ENCODE data around the gene MACF1.

MACF1 gene

DNA sequence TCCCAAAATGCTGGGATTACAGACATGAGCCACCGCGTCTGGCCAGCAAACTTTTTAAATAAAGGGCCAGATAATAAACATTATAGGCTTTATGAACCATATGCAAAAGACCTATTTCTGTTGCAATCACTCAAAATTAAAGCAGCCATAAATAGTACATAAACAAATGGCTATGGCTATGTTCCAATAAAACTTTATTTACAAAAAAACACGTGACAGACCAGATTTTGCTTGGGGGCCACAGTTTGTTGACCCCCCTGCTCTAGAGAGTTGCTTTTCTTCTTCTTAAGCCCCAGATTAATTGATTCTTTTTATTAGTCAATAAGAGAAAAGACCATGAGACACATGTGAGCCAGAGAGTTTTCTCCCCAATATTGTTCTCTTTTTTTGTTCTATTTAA is 138.3 kb downstream of the MACF1 start:
- H3K27ac ChIP-seq (ENCODE audit: low read depth, low read length), result no peak overlapping the region
- no peaks in the 10 kb centered on the region for H3K27me3 ChIP-seq (ENCODE audit: control insufficient read depth, insufficient read depth, low read length)
- no peaks in the 10 kb centered on the region for H3K4me1 ChIP-seq (ENCODE audit: control insufficient read depth, insufficient read depth, low read length)
- H3K36me3 ChIP-seq (ENCODE audit: control insufficient read depth, insufficient read depth, low read length), result peaks cover 18% of the 10 kb centered on the region
- H3K9ac ChIP-seq (ENCODE audit: low read length), result no peak overlapping the region
- H3K4me3 ChIP-seq (ENCODE audit: low read length), result no peak overlapping the region

DNA sequence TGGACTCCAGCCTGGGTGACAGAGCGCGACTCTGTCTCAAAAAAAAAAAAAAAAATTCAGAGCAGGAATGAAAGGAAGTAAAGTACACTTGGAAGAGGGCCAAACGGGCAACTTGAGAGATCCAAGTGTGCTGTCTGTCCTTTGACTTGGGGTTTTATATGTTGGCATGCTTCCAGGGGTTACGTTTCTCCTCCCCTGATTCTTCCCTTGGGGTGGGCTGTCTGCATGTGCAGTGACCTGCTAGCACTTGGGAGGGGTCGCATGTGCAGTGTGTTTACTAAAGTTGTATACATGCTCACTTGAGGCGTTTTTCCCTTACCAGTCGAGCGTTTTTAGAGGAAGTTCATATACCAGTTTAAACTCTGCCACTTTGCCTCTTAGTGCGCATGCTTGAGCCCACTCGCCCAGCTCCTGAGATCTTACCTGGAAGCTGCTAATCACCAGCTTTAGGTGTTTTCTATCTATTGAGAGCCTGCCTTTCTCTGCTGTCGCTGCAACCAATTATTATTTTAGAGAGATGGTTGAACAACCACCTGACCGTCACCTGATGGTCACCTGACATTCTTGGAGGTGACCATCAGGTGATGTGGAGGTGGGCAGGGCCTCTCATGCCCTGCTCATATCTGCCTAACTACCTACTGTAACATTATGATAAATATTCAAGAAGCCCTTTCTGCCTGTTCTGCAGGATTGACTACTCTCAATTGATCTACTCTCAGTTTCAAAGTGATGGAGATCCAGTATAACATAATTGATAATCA is 140.1 kb downstream of the MACF1 start:
- H3K9ac ChIP-seq (ENCODE audit: low read length), result no peak overlapping the region
- H3K4me1 ChIP-seq (ENCODE audit: control insufficient read depth, insufficient read depth, low read length), result no peaks in the 10 kb centered on the region
- H3K27ac ChIP-seq (ENCODE audit: low read depth, low read length), result no peak overlapping the region
- no peaks in the 10 kb centered on the region for H3K27me3 ChIP-seq (ENCODE audit: control insufficient read depth, insufficient read depth, low read length)
- no peak overlapping the region for H3K4me3 ChIP-seq (ENCODE audit: low read length)
- H3K36me3 ChIP-seq (ENCODE audit: control insufficient read depth, insufficient read depth, low read length), result peaks cover 25% of the 10 kb centered on the region

DNA sequence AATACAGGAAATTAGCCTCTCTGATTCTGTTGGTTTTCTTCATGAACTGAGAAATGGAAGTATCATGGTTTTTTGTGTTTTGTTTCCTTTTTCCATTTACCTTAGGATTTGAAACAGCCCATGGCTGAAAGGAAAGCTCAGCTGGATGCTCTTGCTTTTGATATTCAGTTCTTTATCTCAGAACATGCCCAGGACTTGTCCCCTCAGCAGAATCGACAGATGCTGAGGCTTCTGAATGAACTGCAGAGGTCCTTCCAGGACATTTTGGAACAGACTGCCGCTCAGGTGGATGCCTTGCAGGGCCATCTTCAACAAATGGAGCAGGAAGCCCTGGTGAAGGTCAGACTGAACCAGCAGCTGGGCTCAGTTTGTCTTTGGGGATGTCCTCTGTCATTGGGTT is 142.4 kb downstream of the MACF1 start:
- no peaks in the 10 kb centered on the region for H3K4me1 ChIP-seq (ENCODE audit: control insufficient read depth, insufficient read depth, low read length)
- peaks cover 32% of the 10 kb centered on the region for H3K36me3 ChIP-seq (ENCODE audit: control insufficient read depth, insufficient read depth, low read length)
- no peak overlapping the region for H3K27ac ChIP-seq (ENCODE audit: low read depth, low read length)
- no peaks in the 10 kb centered on the region for H3K27me3 ChIP-seq (ENCODE audit: control insufficient read depth, insufficient read depth, low read length)
- no peak overlapping the region for H3K9ac ChIP-seq (ENCODE audit: low read length)
- H3K4me3 ChIP-seq (ENCODE audit: low read length), result no peak overlapping the region

DNA sequence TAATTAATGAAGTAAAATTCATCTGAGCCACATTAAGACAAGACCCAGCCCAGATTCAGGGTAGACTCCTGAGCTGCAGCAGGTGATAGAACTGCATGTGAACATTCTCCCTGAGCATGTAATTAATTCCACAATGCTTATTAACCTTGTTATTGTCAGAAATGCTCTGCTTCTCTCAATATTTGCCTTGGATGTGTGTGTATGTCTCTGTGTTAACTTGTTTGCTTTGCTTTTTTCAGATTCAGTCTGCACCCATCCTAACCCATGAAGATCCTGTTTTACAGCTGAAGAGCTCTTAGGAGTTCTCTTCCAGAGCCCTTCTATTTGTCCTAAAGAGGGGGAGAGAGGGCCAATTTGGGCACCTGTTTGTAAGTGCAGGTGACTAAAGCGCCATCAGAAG is 143.8 kb downstream of the MACF1 start:
- Histone ChIP-seq H3K4me3 (ENCODE audit: low read length) (no peak overlapping the region), H3K27me3 (ENCODE audit: control insufficient read depth, insufficient read depth, low read length) (no peaks in the 10 kb centered on the region), H3K4me1 (ENCODE audit: control insufficient read depth, insufficient read depth, low read length) (no peaks in the 10 kb centered on the region), H3K9ac (ENCODE audit: low read length) (no peak overlapping the region), H3K36me3 (ENCODE audit: control insufficient read depth, insufficient read depth, low read length) (peaks cover 34% of the 10 kb centered on the region), H3K27ac (ENCODE audit: low read depth, low read length) (no peak overlapping the region)

DNA sequence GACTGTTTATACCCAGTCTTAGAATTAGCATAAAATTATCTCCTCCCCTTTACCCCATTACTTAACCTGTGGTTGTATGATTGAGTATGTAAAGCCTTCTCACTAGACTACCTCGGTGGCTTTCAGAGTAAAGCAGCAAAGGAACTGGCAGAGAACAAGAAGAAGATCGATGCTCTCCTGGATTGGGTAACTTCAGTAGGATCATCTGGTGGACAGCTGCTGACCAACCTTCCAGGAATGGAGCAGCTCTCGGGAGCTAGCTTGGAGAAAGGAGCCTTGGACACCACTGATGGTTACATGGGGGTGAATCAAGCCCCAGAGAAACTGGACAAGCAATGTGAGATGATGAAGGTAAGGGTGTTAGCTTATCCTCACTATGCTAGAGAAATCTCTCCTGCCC is 148.4 kb downstream of the MACF1 start:
- Histone ChIP-seq H3K27me3 (ENCODE audit: control insufficient read depth, insufficient read depth, low read length) (no peaks in the 10 kb centered on the region), H3K4me3 (ENCODE audit: low read length) (no peak overlapping the region), H3K27ac (ENCODE audit: low read depth, low read length) (no peak overlapping the region), H3K4me1 (ENCODE audit: control insufficient read depth, insufficient read depth, low read length) (no peaks in the 10 kb centered on the region), H3K36me3 (ENCODE audit: control insufficient read depth, insufficient read depth, low read length) (peaks cover 58% of the 10 kb centered on the region), H3K9ac (ENCODE audit: low read length) (no peak overlapping the region)

DNA sequence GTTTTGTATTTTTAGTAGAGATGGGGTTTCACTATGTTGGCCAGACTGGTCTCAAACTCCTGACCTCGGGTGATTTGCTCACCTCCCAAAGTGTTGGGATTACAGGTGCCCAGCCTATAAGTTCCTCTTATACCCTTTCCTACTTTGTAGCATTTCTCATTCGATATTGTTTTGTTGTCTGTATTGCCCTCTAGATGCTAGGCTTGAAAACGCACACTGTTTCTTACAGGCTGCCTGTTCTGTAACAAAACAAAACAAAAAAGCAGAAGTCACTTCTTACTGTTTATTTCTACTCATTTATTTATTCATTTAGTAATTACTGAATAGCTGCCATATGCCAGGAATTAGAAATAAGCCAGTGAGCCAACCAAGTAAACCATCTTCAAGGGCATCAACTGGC is 150.1 kb downstream of the MACF1 start:
- no peaks in the 10 kb centered on the region for H3K27me3 ChIP-seq (ENCODE audit: control insufficient read depth, insufficient read depth, low read length)
- no peak overlapping the region for H3K4me3 ChIP-seq (ENCODE audit: low read length)
- no peak overlapping the region for H3K27ac ChIP-seq (ENCODE audit: low read depth, low read length)
- H3K9ac ChIP-seq (ENCODE audit: low read length), result no peak overlapping the region
- peaks cover 66% of the 10 kb centered on the region for H3K36me3 ChIP-seq (ENCODE audit: control insufficient read depth, insufficient read depth, low read length)
- peaks cover 9% of the 10 kb centered on the region for H3K4me1 ChIP-seq (ENCODE audit: control insufficient read depth, insufficient read depth, low read length)

DNA sequence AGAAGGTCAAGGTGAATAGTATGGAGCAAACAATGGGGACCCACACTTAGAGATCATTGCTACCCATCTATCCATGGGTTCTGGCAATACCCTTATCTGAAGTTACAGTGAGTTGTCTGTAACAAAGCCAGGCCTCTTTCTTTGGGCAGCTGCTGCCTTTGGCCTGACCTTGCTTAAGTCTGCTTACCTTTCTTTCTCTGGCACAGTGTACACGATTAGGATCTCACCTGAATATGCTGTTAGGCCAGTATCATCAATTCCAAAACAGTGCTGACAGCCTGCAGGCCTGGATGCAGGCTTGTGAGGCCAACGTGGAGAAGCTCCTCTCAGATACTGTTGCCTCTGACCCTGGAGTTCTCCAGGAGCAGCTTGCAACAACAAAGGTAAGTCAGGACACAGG is 154.0 kb downstream of the MACF1 start:
- Histone ChIP-seq H3K27ac (ENCODE audit: low read depth, low read length) (peak overlapping the region; percentile 34), H3K9ac (ENCODE audit: low read length) (no peak overlapping the region), H3K36me3 (ENCODE audit: control insufficient read depth, insufficient read depth, low read length) (peaks cover 57% of the 10 kb centered on the region), H3K27me3 (ENCODE audit: control insufficient read depth, insufficient read depth, low read length) (no peaks in the 10 kb centered on the region), H3K4me1 (ENCODE audit: control insufficient read depth, insufficient read depth, low read length) (peaks cover 9% of the 10 kb centered on the region), H3K4me3 (ENCODE audit: low read length) (no peak overlapping the region)

DNA sequence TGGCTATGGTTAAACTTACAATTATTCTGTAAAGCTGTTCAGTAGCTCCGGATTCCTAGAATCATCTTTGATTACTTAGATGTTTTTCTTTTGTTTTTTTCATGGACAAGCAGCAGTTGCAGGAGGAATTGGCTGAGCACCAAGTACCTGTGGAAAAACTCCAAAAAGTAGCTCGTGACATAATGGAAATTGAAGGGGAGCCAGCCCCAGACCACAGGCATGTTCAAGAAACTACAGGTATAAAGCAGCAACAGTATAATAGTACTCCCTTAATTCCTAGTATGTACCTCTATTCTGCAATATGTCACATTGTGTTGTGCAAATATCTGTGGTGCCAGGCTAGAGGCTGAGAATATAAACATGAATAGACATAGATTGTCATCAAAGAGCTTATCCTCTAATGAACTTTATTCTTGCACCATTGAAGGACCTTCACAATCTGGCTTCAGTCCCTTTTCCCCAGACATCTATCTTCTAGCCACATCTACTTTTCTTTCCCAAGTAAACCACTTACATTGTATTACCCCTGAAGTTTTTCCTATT is 154.6 kb downstream of the MACF1 start:
- Histone ChIP-seq H3K27ac (ENCODE audit: low read depth, low read length) (peak overlapping the region; percentile 34), H3K4me3 (ENCODE audit: low read length) (no peak overlapping the region), H3K4me1 (ENCODE audit: control insufficient read depth, insufficient read depth, low read length) (peaks cover 9% of the 10 kb centered on the region), H3K36me3 (ENCODE audit: control insufficient read depth, insufficient read depth, low read length) (peaks cover 51% of the 10 kb centered on the region), H3K9ac (ENCODE audit: low read length) (no peak overlapping the region), H3K27me3 (ENCODE audit: control insufficient read depth, insufficient read depth, low read length) (no peaks in the 10 kb centered on the region)

DNA sequence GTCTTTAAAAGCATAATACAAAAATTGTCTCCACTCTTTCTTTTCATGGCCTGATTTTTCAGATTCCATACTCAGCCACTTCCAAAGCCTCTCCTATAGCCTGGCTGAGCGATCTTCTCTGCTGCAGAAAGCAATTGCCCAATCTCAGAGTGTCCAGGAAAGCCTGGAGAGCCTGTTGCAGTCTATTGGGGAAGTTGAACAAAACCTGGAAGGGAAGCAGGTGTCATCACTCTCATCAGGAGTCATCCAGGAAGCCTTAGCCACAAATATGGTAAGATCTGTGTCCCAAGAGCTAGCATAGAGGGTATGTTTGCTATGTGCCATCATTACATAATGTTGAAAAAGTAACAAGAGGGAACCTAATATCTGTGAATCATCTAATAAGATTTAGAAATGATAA is 156.2 kb downstream of the MACF1 start:
- peaks cover 9% of the 10 kb centered on the region for H3K4me1 ChIP-seq (ENCODE audit: control insufficient read depth, insufficient read depth, low read length)
- H3K4me3 ChIP-seq (ENCODE audit: low read length), result no peak overlapping the region
- no peak overlapping the region for H3K27ac ChIP-seq (ENCODE audit: low read depth, low read length)
- H3K27me3 ChIP-seq (ENCODE audit: control insufficient read depth, insufficient read depth, low read length), result no peaks in the 10 kb centered on the region
- peaks cover 46% of the 10 kb centered on the region for H3K36me3 ChIP-seq (ENCODE audit: control insufficient read depth, insufficient read depth, low read length)
- H3K9ac ChIP-seq (ENCODE audit: low read length), result no peak overlapping the region

DNA sequence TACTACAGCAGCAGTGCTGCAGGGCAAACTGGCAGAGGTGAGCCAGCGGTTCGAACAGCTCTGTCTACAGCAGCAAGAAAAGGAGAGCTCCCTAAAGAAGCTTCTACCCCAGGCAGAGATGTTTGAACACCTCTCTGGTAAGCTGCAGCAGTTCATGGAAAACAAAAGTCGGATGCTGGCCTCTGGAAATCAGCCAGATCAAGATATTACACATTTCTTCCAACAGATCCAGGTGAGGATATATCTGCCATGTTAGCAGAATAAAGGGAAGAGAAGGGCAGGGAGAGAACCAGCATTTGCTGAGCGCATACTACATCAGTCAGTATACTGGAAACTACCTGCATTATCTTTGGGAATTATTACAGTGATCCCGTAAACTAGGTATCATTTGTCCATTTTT is 157.0 kb downstream of the MACF1 start:
- H3K27ac ChIP-seq (ENCODE audit: low read depth, low read length), result no peak overlapping the region
- H3K9ac ChIP-seq (ENCODE audit: low read length), result no peak overlapping the region
- H3K4me3 ChIP-seq (ENCODE audit: low read length), result no peak overlapping the region
- H3K27me3 ChIP-seq (ENCODE audit: control insufficient read depth, insufficient read depth, low read length), result no peaks in the 10 kb centered on the region
- H3K36me3 ChIP-seq (ENCODE audit: control insufficient read depth, insufficient read depth, low read length), result peaks cover 42% of the 10 kb centered on the region
- peaks cover 9% of the 10 kb centered on the region for H3K4me1 ChIP-seq (ENCODE audit: control insufficient read depth, insufficient read depth, low read length)

DNA sequence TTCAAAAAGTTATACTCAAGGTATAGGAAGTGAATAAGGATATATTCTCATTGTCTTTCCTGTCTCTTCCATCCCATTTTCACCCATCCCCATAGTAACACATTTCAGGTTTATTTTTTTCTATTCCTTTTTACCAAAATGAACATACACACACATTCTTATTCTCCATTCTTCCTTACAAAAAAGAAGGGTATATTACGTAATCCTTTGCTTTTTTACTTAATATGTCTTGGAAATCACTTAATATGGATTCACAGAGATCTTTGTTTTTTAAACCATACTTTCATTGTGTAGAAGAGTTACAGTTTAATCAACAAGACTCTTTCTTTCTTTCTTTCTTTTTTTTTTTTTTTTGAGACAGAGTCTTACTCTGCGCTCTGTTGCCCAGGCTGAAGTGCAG is 158.8 kb downstream of the MACF1 start:
- Histone ChIP-seq H3K36me3 (ENCODE audit: control insufficient read depth, insufficient read depth, low read length) (peaks cover 30% of the 10 kb centered on the region), H3K4me3 (ENCODE audit: low read length) (no peak overlapping the region), H3K27ac (ENCODE audit: low read depth, low read length) (no peak overlapping the region), H3K9ac (ENCODE audit: low read length) (no peak overlapping the region), H3K27me3 (ENCODE audit: control insufficient read depth, insufficient read depth, low read length) (no peaks in the 10 kb centered on the region), H3K4me1 (ENCODE audit: control insufficient read depth, insufficient read depth, low read length) (peaks cover 9% of the 10 kb centered on the region)

DNA sequence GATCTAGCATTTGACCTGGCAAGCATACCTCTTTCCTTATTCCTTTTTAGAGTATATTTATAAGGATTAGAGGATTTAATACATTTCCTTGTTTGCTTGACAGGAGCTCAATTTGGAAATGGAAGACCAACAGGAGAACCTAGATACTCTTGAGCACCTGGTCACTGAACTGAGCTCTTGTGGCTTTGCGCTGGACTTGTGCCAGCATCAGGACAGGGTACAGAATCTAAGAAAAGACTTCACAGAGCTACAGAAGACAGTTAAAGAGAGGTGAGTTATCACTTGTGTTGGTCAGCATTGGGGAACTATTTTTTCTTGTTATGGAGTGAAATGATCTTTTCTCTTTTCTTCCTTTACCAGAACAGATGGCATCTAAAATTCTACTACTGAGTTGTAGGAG is 163.6 kb downstream of the MACF1 start:
- peak overlapping the region; percentile 80 for H3K27ac ChIP-seq (ENCODE audit: low read depth, low read length)

DNA sequence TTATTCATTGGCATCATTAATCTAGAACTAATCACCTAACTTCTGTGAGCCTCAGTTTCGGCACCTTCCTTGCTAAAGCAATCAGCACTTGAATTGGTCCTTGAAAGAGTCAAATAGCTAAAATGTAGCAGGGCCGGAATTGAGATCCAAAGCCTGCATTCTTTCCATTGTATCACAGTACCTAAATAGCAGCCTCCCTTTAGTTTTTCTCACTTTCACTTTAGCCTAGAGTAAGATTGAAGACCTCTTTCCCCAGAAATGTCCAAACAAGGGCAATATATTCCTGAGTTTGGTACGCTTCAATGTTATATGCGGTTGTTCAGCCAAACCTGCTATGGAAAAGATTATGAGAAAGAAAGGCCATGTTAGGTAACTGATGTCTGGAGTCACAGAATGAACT is 165.1 kb downstream of the MACF1 start:
- H3K36me3 ChIP-seq (ENCODE audit: control insufficient read depth, insufficient read depth, low read length), result peaks cover 19% of the 10 kb centered on the region

More for the DNA sequence above, 163.6 kb downstream of the MACF1 start:
- Histone ChIP-seq H3K4me3 (ENCODE audit: low read length) (no peak overlapping the region), H3K36me3 (ENCODE audit: control insufficient read depth, insufficient read depth, low read length) (peaks cover 19% of the 10 kb centered on the region), H3K9ac (ENCODE audit: low read length) (no peak overlapping the region), H3K27me3 (ENCODE audit: control insufficient read depth, insufficient read depth, low read length) (no peaks in the 10 kb centered on the region), H3K4me1 (ENCODE audit: control insufficient read depth, insufficient read depth, low read length) (peaks cover 7% of the 10 kb centered on the region)

More for the DNA sequence above, 165.1 kb downstream of the MACF1 start:
- no peaks in the 10 kb centered on the region for H3K27me3 ChIP-seq (ENCODE audit: control insufficient read depth, insufficient read depth, low read length)
- peaks cover 7% of the 10 kb centered on the region for H3K4me1 ChIP-seq (ENCODE audit: control insufficient read depth, insufficient read depth, low read length)
- no peak overlapping the region for H3K4me3 ChIP-seq (ENCODE audit: low read length)
- H3K27ac ChIP-seq (ENCODE audit: low read depth, low read length), result peak overlapping the region; percentile 80
- no peak overlapping the region for H3K9ac ChIP-seq (ENCODE audit: low read length)

Measured in rectal smooth muscle tissue (tissue), 1 donor.